CD4-positive, alpha-beta T cell (primary cell): ENCODE results near the gene TEKT5. TPM values are rescaled to one million over a fixed set of nuclear protein-coding genes. Genes with fewer than 3 reads are reported as not detected.

Experiments used
- ATAC-seq: fragments of 200-7000 bp; cut with Tn5 transposase; one replicate; pipeline ENCODE4 v1.10.0; 2022; ENCODE audit warnings: mild to moderate bottlenecking; ENCODE audit not compliant: poor library complexity
- CTCF ChIA-PET: fragments of 350-600 bp; sonication (Branson Sonifier 250); formaldehyde crosslinking; loops from one replicate; lab custom pipeline; 2021; ENCODE audit warnings: antibody characterized with exemption, inconsistent platforms; lab: Charles Lee
- POLR2A ChIA-PET: fragments of 350-600 bp; sonication (Branson Sonifier 250); formaldehyde crosslinking; loops from one replicate; lab custom pipeline; 2021; ENCODE audit warnings: antibody characterized with exemption, inconsistent platforms; lab: Charles Lee
- DNase-seq, 14 experiments: peaks; one replicate each; pipeline ENCODE4 v3.0.0-alpha.2; 2013 to 2020; ENCODE audit warnings: mixed read lengths in 2 of 14
- H3K27ac ChIP-seq, 2 donors: one replicate each; pipeline versions ENCODE4 v1.5.1 to v1.7.0; 2013; ENCODE audit warnings: low read length in 2 of 2, low read depth in 1 of 2, mild to moderate bottlenecking in 1 of 2
- H3K27me3 ChIP-seq, 2 experiments: 1 replicate in 1 of 2; 2 replicates in 1 of 2; pipeline versions ENCODE4 v1.6.1 to v1.7.0; 2013; ENCODE audit warnings: low read length in 2 of 2, control low read depth in 1 of 2, mild to moderate bottlenecking in 1 of 2, moderate library complexity in 1 of 2; ENCODE audit not compliant: insufficient read depth in 2 of 2, control insufficient read depth in 1 of 2
- H3K36me3 ChIP-seq: one replicate; pipeline ENCODE4 v1.6.1; 2013; ENCODE audit warnings: low read length, control low read depth; ENCODE audit not compliant: insufficient read depth
- H3K4me1 ChIP-seq: one replicate; pipeline ENCODE4 v1.6.1; 2013; ENCODE audit warnings: low read length, control low read depth; ENCODE audit not compliant: insufficient read depth
- H3K4me3 ChIP-seq: one replicate; pipeline ENCODE4 v1.5.1; 2013; ENCODE audit warnings: mild to moderate bottlenecking, low read length, moderate library complexity
- H3K9me3 ChIP-seq, 2 experiments: 1 replicate in 1 of 2; 2 replicates in 1 of 2; pipeline versions ENCODE4 v1.6.1 to v1.7.0; 2013; ENCODE audit warnings: low read length in 2 of 2, mild to moderate bottlenecking in 2 of 2, control low read depth in 1 of 2, moderate library complexity in 1 of 2; ENCODE audit not compliant: control insufficient read depth in 1 of 2, insufficient read depth in 1 of 2
- H3K27ac Mint-ChIP-seq: one replicate; pipeline ENCODE4 v1.8.0; 2020; ENCODE audit warnings: mixed read lengths
- H3K27me3 Mint-ChIP-seq: one replicate; pipeline ENCODE4 v1.8.0; 2021; ENCODE audit warnings: mixed read lengths
- H3K36me3 Mint-ChIP-seq: one replicate; pipeline ENCODE4 v1.8.0; 2021; ENCODE audit warnings: low read depth, mixed read lengths
- H3K4me1 Mint-ChIP-seq: one replicate; pipeline ENCODE4 v1.8.0; 2021; ENCODE audit warnings: low read depth, mixed read lengths
- H3K4me3 Mint-ChIP-seq: one replicate; pipeline ENCODE4 v1.8.0; 2020; ENCODE audit warnings: mild to moderate bottlenecking, mixed read lengths
- H3K9me3 Mint-ChIP-seq: one replicate; pipeline ENCODE4 v1.8.0; 2020; ENCODE audit warnings: mixed read lengths
- CTCF ChIP-seq: fragments of 200-600 bp; IDR thresholded peaks from one replicate; pipeline ENCODE4 v1.8.0; 2022; ENCODE audit warnings: antibody characterized with exemption, mild to moderate bottlenecking
- intact Hi-C, 2 experiments: fragments of 100-400 bp; cut with DNase I in 1 of 2; cut with micrococcal nuclease in 1 of 2; formaldehyde crosslinking; loops; one replicate each; pipeline versions ENCODE4 v1.15.1 to v1.9.0; 2023 to 2025; cut with DNase I, micrococcal nuclease
- total RNA-seq, 174 experiments: library from RNA in 2 of 174; stranded (reverse) in 2 of 174; gene quantifications; one replicate each; pipeline ENCODE4 v1.2.3 and lab custom pipeline; 2021 to 2026

Gene TEKT5
- total RNA-seq, 2 experiments from 2014 or later, result not detected

- ATAC-seq (no peak), DNase-seq (no peak)
- Mint-ChIP-seq H3K36me3 (no peaks in the 10 kb centered on the region), H3K4me1 (no peaks in the 10 kb centered on the region), H3K4me3 (no peak overlapping the region), H3K27me3 (peaks cover 14% of the 10 kb centered on the region), H3K9me3 (no peaks in the 10 kb centered on the region), H3K27ac (no peak overlapping the region)
- H3K27ac ChIP-seq, result no peak overlapping the region
- intact Hi-C loops, result no loop called here
- no peaks in the 10 kb centered on the region for H3K36me3 ChIP-seq
- TF ChIP-seq CTCF, result no peak
- no peaks in the 10 kb centered on the region for H3K4me1 ChIP-seq
- CTCF ChIA-PET, result no interaction called here
- POLR2A ChIA-PET, result interaction anchor here (0.8 kb wide), 1 partner anchor 9 kb away, joined by 3 read pairs; no protein-coding TSS in a partner anchor
- H3K9me3 ChIP-seq, result no peaks in the 10 kb centered on the region
- no peak overlapping the region for H3K4me3 ChIP-seq
- peaks cover 0 to 5% of the 10 kb centered on the region in 2 experiments for H3K27me3 ChIP-seq
Measured at GRCh38 chr16:10608687-10609401, 85.9 kb downstream of the TEKT5 start.

GRCh38 chr16:10607157-10607556 lies 87.6 kb downstream of the TEKT5 start:
- no peak overlapping the region for H3K4me3 ChIP-seq
- no peak overlapping the region for H3K4me3 Mint-ChIP-seq
- peaks cover 15% of the 10 kb centered on the region for H3K27me3 Mint-ChIP-seq
- DNase-seq, result no peak
- POLR2A ChIA-PET, result no interaction called here
- H3K27ac ChIP-seq, result no peak overlapping the region
- no peak for TF ChIP-seq CTCF
- H3K27me3 ChIP-seq, result peaks cover 0 to 5% of the 10 kb centered on the region in 2 experiments
- no peak for ATAC-seq
- no peak overlapping the region for H3K27ac Mint-ChIP-seq
- H3K4me1 Mint-ChIP-seq, result no peaks in the 10 kb centered on the region
- H3K9me3 ChIP-seq, result no peaks in the 10 kb centered on the region
- no peaks in the 10 kb centered on the region for H3K9me3 Mint-ChIP-seq
- H3K4me1 ChIP-seq, result no peaks in the 10 kb centered on the region
- no peaks in the 10 kb centered on the region for H3K36me3 Mint-ChIP-seq
- H3K36me3 ChIP-seq, result no peaks in the 10 kb centered on the region
- intact Hi-C loops, result no loop called here
- CTCF ChIA-PET, result no interaction called here

- peaks cover 0 to 5% of the 10 kb centered on the region in 2 experiments for H3K27me3 ChIP-seq
- Mint-ChIP-seq H3K4me1 (no peaks in the 10 kb centered on the region), H3K4me3 (no peak overlapping the region), H3K27ac (no peak overlapping the region), H3K36me3 (no peaks in the 10 kb centered on the region), H3K27me3 (peaks cover 12% of the 10 kb centered on the region), H3K9me3 (no peaks in the 10 kb centered on the region)
- H3K4me1 ChIP-seq, result no peaks in the 10 kb centered on the region
- no peak for ATAC-seq
- no peaks in the 10 kb centered on the region for H3K36me3 ChIP-seq
- TF ChIP-seq CTCF, result no peak
- POLR2A ChIA-PET, result no interaction called here
- no peak overlapping the region for H3K4me3 ChIP-seq
- H3K9me3 ChIP-seq, result no peaks in the 10 kb centered on the region
- intact Hi-C loops, result no loop called here
- DNase-seq, result no peak
- no peak overlapping the region for H3K27ac ChIP-seq
- CTCF ChIA-PET, result no interaction called here
Measured at GRCh38 chr16:10606607-10607006, 88.1 kb downstream of the TEKT5 start.
